GM21423 (cell line): ENCODE measurements around the gene CELA1.
"Not testable (repeated sequence)": the region's sequence is repeated elsewhere in the genome, so short reads cannot be mapped to it uniquely, and the experiment has no call there.

Experiments
- ATAC-seq: cut with Tn5 transposase; IDR thresholded peaks from one replicate; pipeline ENCODE4 v1.9.1; 2021; ENCODE audit warnings: mild to moderate bottlenecking, moderate library complexity; ENCODE audit not compliant: unreplicated experiment

The CELA1 gene

GRCh38 chr12:51320695-51321320 is 25.7 kb downstream of the CELA1 start:
- no peak for ATAC-seq

- ATAC-seq: no peak
These were observed 26.2 kb downstream of the CELA1 start for GRCh38 chr12:51320311-51320694.

- no peak for ATAC-seq
These were observed 27.5 kb downstream of the CELA1 start for GRCh38 chr12:51318846-51319599.

- not testable (repeated sequence) for ATAC-seq
These were observed 28.2 kb downstream of the CELA1 start for GRCh38 chr12:51318057-51318806.

- ATAC-seq: no peak
These were observed 35.1 kb downstream of the CELA1 start for GRCh38 chr12:51311389-51311788.

GRCh38 chr12:51307655-51308593 is 38.6 kb downstream of the CELA1 start:
- no peak for ATAC-seq

- ATAC-seq: no peak
These were observed 40.0 kb downstream of the CELA1 start for GRCh38 chr12:51306507-51306906.

GRCh38 chr12:51300768-51301167 is 45.7 kb downstream of the CELA1 start:
- not testable (repeated sequence) for ATAC-seq

- ATAC-seq: no peak
These were observed 50.8 kb downstream of the CELA1 start for GRCh38 chr12:51295651-51296050.

GRCh38 chr12:51294097-51294496 is 52.4 kb downstream of the CELA1 start:
- not testable (repeated sequence) for ATAC-seq

- no peak for ATAC-seq
These were observed 52.8 kb downstream of the CELA1 start for GRCh38 chr12:51293696-51294095.

GRCh38 chr12:51291603-51292513 is 54.6 kb downstream of the CELA1 start:
- not testable (repeated sequence) for ATAC-seq

- ATAC-seq: no peak
These were observed 60.6 kb downstream of the CELA1 start for GRCh38 chr12:51285843-51286242.

GRCh38 chr12:51281202-51281924 is 65.1 kb downstream of the CELA1 start:
- ATAC-seq: no peak
